GM18505 (cell line): ENCODE data around the gene MARCHF6.
A peak's percentile ranks its signal among the peaks of the same experiment; 100 is the strongest.
"Not testable (repeated sequence)": the region's sequence is repeated elsewhere in the genome, so short reads cannot be mapped to it uniquely, and the experiment has no call there.

ENCODE experiments used
- ATAC-seq: cut with Tn5 transposase; IDR thresholded peaks from one replicate; pipeline ENCODE4 v1.9.1; 2021; ENCODE audit not compliant: unreplicated experiment
- POLR2A ChIP-seq: IDR thresholded peaks from 4 replicates; pipeline ENCODE4 v1.6.1; 2011; ENCODE audit warnings: borderline replicate concordance; ENCODE audit not compliant: insufficient read depth, insufficient read length; ENCODE audit errors: extremely low read depth

The MARCHF6 gene

DNA sequence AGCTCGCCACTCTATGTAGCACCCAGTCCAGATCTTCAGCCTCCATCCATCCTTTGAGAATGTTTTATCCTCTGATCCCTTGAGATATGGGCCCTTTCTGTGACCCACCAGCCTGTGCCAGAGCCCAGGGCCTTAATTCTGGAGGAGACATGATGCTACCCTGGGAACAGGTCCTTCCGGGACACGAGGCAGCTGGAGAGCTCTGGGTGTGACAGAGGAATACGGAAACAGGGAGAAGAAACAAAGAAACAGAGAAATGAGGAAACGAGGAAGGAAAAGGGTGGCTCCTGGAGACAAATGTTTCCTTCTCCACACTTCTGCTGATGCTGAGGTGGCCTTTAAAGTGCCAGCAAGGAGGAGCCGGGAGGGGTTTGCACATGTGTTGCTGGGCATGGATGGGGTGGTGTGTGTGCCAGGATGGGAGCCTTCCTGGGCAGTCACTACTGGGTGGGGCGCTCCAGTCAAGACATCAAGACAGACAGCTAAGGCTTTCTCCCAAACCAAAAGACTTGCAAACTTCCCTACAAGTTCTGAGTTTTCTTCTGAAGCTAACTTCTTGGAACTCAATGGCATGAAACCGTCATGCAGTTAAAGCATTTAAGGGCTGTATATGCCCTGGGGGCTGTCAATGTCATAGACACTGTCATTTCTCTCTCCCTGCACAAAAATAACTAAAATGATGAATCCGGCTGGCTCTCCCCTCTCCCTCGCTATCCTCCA is 22.8 kb upstream of the MARCHF6 start:
- ATAC-seq, result no peak
- TF ChIP-seq POLR2A, result no peak

DNA sequence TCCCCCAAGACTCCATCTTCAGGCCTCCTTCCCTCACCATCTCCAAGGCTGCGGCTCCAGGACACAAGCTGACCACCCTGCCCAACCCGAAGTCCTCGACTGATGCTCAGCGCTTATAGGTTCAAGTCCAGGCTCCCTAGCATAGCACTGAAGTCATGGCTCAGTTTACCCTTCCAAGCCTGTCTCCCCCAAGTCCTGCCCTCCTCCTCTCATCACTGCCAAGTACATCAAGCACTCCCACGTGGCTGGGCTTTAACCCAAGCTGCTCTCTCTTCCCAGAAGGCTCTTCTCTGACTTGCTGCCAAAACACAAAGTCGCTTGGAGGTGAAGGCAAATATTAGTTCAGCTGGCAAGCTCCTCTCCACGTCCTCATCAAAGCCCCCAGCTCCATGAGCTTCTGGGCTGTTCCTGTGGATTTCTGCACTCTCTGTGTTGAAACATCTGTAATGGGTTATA is 22.1 kb upstream of the MARCHF6 start:
- no peak for ATAC-seq
- no peak for TF ChIP-seq POLR2A

DNA sequence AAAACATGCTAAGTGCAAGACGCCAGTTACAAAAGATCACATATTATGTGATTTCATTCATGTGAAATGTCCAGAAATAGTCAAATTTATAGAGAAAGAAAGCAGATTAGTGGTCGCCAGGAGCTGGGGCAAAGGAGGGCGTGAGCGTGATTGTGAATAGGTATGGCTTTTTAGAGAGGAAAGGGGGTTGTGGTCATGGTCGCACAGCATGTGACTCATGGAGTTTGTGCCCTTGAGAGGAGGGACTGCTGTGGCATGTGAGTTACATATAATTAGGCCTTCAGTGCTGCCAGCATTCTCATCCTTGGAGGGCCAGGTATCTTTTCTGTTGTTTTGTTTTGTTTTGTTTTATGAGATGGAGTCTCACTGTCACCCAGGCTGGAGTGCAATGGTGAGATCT is 21.2 kb upstream of the MARCHF6 start:
- no peak for ATAC-seq
- TF ChIP-seq POLR2A, result no peak

DNA sequence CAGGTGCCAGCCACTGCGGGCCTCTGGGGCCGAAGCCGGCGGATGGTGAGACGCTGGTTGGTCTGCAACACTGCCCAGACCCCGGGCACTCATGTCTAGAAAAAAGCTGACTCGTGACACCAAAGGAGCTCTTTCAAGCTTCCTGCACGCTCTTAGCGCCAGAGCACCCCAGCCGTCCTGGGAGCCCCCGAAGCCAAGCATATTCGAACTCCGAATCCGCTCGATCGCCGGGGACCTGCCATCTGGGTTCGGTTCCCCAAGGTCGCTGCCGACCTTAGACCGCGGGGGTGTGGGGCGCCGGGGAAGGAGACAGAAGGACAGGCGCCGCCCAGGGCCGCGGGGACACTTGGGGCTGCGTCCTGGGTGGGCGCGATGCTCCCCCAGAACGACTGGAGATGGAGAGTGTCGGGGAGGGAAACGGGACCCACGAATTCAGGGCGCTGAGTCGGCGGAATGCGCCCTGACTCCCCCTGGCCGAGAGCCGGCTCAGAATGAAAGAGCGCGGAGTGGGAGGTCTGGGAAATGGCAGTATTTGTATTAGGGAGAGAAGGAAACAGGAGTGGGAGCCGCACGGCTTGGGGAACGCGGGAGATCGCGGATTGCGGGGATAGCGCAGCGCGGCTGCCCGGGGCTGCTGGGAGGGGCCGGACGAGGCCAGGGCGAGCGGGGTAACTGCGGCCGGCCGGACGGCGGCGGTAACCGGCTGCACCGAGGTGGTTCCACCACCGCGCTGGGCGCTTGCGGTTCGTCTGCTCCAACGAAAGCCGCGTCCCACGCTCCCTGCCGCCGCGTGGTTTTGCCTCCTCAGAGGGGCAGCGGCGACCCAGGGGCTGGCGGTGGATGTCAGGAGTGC is 20.1 kb upstream of the MARCHF6 start:
- no peak for TF ChIP-seq POLR2A
- peak; percentile 67 for ATAC-seq

DNA sequence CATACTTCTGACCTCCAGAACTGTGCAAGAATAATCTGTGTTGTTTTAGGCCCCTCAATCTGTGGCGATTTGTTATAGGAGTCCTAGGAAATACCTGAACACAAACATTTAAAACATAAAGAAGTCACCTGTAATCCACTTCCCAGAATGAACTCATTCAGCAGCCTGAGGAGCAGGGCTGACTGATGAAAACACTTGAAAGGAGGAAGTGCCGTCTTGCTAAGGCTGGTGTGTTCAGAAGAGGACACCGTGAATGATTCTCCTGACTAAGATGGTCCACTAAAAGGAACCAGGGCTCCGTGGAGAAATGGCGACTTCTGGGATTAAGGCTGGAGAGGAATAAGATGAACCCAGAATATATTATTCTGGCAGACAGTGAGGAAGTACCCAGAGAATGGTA is 18.7 kb upstream of the MARCHF6 start:
- no peak for TF ChIP-seq POLR2A
- ATAC-seq, result no peak

DNA sequence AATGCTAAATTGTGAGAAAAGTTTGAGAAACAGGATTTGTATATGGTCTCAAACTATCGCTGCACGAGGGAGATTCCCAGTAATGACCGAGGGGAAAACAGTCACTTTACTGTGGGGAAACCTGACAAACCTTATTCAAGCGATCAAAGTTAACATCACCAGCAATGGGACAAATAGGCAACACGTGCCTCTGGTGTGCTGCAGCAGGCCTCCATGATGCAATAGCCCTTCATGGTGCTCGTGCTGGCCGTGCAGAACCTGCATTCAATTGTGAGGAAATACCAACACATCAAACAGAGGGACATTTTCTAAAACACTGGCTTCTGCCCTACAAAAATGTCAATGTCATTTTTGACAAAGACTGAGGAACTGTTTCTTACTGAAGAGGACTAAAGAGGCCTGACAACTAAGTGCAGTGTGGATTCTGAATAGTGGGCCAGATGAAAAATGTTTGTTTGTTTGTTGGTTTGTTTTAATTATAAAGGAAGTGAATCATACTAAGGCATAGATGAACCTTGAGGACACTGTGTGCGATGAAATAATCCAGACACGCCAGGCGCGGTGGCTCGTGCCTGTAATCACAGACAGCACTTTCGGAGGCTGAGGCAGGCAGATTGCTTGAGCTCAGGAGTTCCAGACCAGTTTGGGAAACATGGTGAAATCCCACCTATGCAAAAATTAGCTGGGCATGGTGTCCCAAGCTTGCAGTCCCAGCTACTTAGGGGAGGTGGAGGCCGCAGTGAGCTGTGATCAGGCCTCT is 17.6 kb upstream of the MARCHF6 start:
- no peak for ATAC-seq
- no peak for TF ChIP-seq POLR2A

DNA sequence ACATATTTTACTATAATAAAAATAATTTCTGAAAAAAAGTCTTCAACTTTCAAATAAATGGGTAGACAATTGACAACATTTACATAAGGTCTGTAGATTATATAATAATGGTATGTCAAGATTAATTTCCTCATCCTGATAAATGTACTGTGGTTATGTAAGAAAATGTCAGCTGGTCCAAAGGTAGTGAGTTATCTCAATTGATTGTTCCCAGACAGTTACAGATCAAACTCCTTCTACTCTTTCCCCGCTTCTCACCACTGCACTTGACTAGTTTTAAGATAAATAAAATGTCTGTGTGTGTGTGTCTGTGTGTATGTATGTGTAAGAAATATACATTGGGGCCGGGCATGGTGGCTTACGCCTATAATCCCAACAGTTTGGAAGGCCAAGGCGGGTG is 16.4 kb upstream of the MARCHF6 start:
- no peak for TF ChIP-seq POLR2A
- ATAC-seq, result no peak

DNA sequence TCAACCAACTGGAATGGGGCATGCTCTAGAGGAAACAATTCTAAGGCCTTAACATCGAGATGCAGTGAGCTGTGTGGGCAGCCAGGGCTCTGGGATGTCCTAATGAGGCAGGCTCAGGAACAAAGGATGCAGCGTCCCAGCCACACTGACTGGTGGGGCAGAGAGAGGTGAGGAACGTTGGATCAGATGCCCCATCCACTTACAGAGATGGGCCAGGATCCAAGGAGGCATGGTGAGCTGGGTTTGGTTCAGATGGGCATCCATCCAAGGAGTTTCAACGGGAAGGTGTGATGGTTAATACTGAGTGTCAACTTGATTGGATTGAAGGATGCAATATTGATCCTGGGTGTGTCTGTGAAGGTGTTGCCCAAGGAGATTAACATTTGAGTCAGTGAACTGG is 15.5 kb upstream of the MARCHF6 start:
- no peak for ATAC-seq
- TF ChIP-seq POLR2A, result no peak

DNA sequence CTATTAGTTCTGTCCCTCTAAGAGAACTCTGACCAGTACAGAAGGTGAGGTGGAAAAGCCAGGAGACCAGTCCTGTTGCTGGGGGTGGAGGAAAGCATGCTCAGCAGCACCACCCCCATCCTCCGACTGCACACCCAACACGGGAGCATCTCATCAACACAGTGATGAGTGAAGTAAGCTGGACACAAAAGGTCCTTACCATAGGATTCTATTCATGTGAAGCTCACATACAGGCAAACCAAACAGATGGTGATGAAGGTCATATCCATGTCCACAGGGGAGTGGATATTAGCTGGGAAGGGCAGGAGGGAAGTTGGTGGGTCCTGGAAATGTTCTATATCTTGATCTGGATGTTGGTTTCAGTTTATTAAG is 14.8 kb upstream of the MARCHF6 start:
- no peak for TF ChIP-seq POLR2A
- no peak for ATAC-seq

DNA sequence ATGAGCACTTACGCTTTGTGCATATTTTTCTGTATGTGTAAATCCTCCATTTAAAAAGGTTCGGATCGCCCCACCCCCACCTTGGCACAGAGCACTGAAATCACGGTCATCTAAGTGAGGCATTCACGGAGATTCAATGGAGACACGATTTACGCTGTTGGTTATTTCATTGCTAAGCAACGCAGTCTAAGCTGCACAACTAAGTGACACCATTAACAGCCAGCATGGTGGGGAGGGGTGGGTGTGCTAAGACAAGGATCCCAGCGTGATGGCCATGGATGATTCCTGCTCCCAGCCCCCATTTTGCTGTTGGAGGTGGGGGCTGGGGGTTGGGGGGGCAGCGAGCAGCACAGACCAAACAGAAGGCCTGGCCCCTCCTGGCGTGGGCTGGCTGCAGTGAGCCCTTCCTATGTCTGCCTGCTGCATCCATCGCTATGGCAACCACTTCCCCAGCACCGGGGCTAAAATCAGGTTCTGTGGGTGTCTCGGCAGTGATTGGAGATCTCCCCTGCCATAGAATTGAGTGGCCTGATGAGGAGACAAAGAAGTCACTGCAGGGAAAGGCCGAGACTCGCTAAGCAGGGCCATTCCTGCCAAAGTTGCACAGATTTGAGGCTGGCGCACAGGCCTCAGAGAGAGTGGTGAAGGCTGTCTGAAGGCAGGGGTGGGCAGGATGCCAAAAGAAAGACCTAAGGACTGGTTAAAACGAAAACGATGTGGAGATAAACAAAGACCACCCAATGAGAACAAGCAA is 14.3 kb upstream of the MARCHF6 start:
- no peak for ATAC-seq
- no peak for TF ChIP-seq POLR2A

DNA sequence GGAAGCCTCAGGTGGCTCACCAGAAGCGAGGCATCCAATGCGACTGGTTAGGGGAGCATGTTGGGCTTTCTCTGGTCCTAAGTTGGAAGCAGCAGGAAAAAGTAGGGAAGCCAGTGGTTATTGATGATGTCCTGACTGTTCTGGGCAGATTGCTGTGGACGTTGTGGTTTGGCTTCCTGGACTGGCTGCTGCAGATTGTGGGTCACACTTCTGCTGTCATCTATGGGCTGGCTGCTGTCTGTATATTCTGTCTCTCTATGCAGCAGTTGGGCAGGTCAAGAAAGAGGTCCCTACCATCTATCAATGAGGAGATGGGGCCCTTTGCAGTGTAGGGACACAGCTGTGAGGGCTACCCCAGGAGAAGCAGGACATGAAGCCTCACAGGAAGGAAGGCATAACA is 13.5 kb upstream of the MARCHF6 start:
- ATAC-seq, result no peak
- no peak for TF ChIP-seq POLR2A

DNA sequence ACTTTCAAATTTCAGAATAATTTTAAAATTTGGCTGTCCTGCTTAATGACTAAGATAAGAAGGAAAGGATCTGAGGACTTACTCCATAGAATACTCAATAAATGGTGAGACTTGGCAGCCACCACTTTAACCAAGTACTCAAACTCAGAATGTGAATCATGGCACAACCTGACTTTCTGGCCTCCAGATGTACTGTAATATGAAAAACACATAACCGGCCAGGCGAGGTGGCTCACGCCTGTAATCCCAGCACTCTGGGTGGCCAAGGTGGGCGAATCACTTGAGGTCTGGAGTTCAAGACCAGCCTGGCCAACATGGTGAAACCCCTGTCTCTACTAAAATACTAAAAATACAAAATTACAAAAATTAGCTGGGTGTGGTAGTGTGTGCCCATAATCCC is 10.0 kb upstream of the MARCHF6 start:
- ATAC-seq, result no peak
- TF ChIP-seq POLR2A, result no peak

DNA sequence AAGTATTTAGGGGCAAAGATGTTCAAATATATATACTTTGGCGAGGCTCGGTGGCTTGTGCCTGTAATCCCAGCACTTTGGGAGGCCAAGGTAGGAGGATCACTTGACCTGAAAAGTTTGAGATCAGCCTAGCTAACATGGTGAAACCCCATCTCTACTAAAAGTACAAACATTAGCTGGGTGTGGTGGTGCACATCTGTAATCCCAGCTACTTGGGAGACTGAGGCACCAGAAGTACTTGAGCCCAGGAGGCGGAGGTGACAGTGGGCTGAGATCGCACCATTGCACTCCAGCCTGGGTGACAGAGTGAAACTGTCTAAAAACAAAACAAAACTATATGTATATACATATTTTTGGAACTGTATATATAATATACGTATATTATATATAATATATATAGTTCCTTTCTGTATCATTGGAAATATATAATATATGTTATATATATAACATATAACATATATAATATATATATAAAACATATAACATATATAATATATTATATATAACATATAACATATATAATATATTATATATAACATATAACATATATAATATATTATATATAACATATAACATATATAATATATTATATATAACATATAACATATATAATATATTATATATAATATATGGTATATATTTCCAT is 8.9 kb upstream of the MARCHF6 start:
- not testable (repeated sequence) for ATAC-seq

DNA sequence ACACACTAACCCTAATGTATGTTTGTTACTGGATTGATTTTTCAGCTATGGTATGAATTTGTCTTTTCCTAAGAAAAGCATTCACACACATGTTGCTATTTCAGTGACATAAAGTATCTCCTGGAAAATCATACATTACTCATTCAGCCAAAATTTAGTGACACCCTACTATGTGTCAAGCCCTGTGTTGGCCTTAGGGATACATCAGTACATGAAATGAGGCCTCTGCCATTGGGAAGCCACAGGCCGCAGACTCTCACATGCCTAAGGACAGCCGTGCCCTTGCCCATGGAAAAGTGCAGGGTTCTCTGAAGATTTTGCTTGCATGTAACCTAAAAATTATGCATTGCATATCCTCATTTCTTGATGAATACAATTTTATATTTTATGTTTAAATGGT is 5.2 kb upstream of the MARCHF6 start:
- ATAC-seq, result no peak

More for the DNA sequence above, 5.2 kb upstream of the MARCHF6 start:
- TF ChIP-seq POLR2A, result no peak
